NB4 (cell line): ENCODE results near the gene VN1R2.
"Not testable (repeated sequence)": the region's sequence is repeated elsewhere in the genome, so short reads cannot be mapped to it uniquely, and the experiment has no call there.

Experiments
- DNase-seq: peaks from one replicate; pipeline ENCODE4 v3.0.0; 2010; ENCODE audit warnings: low read depth
- H3K4me3 ChIP-seq: one replicate; pipeline ENCODE4 v1.5.1; 2011; ENCODE audit warnings: mild to moderate bottlenecking, low read depth, low read length, moderate library complexity
- MAX ChIP-seq: IDR thresholded peaks from 2 replicates; pipeline ENCODE4 v1.6.1; 2011; ENCODE audit warnings: low read depth, low read length
- MYC ChIP-seq: IDR thresholded peaks from 2 replicates; pipeline ENCODE4 v1.6.1; 2011; ENCODE audit warnings: low read depth, low read length
- POLR2A ChIP-seq: IDR thresholded peaks from 2 replicates; pipeline ENCODE4 v1.6.1; 2011; ENCODE audit warnings: mild to moderate bottlenecking; ENCODE audit not compliant: insufficient read length; ENCODE audit errors: extremely low read depth
- TF ChIP-seq, protein P1 (sequence below): IDR thresholded peaks from one replicate; pipeline ENCODE4 v1.5.1; 2012; ENCODE audit warnings: low read depth, low read length

VN1R2 gene

GRCh38 chr19:53290758-53291549 is 32.9 kb downstream of the VN1R2 start:
- DNase-seq = no peak
- H3K4me3 ChIP-seq = no peak overlapping the region
- no peak for TF ChIP-seq MYC
- TF ChIP-seq, protein P1, sequence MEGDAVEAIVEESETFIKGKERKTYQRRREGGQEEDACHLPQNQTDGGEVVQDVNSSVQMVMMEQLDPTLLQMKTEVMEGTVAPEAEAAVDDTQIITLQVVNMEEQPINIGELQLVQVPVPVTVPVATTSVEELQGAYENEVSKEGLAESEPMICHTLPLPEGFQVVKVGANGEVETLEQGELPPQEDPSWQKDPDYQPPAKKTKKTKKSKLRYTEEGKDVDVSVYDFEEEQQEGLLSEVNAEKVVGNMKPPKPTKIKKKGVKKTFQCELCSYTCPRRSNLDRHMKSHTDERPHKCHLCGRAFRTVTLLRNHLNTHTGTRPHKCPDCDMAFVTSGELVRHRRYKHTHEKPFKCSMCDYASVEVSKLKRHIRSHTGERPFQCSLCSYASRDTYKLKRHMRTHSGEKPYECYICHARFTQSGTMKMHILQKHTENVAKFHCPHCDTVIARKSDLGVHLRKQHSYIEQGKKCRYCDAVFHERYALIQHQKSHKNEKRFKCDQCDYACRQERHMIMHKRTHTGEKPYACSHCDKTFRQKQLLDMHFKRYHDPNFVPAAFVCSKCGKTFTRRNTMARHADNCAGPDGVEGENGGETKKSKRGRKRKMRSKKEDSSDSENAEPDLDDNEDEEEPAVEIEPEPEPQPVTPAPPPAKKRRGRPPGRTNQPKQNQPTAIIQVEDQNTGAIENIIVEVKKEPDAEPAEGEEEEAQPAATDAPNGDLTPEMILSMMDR = no peak
- TF ChIP-seq POLR2A = no peak
- no peak for TF ChIP-seq MAX

DNA sequence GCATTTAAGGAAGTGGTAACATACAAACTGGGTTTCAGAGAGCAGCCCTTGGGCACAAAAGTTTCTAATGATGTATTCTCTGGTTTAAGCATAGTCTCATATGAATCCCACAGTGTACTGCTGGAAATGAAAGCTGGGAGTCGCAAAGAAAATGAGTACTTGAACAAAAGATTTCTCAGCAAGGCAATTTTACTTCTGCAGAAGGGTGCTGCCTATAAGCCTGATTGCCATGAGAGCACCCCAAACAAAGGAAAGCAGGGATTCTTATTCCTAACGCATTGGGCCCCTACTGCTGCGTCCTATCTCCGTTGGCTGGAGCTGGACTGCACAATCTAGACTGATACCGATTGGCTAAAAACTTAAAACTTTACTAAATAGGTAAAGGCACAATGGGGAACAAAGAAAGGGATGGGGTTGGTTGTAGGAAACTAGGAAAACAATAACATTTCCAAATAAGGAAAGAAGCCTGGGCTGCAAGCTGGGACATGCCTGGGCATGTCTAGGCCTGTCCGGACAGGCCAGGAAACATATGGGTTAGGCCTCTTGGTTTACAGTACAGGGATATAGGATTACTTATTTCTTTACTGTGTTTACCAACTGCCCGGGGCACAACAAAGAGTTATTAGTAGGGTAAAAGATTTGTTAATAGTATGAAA is 36.8 kb downstream of the VN1R2 start:
- TF ChIP-seq, protein P1 = no peak
- no peak for TF ChIP-seq MAX
- no peak for TF ChIP-seq POLR2A
- TF ChIP-seq MYC = no peak
- DNase-seq = no peak
- no peak overlapping the region for H3K4me3 ChIP-seq

- H3K4me3 ChIP-seq, DNase-seq: not testable (repeated sequence)
Observed at GRCh38 chr19:53301341-53301740, 43.2 kb downstream of the VN1R2 start.

GRCh38 chr19:53308339-53308811 is 50.3 kb downstream of the VN1R2 start:
- H3K4me3 ChIP-seq = no peak overlapping the region
- DNase-seq = no peak

More at GRCh38 chr19:53308339-53308811, 50.3 kb downstream of the VN1R2 start:
- TF ChIP-seq MYC = no peak
- TF ChIP-seq, protein P1 = no peak
- no peak for TF ChIP-seq MAX
- no peak for TF ChIP-seq POLR2A
